SK-N-SH (cell line): Measurements from ENCODE around the gene CALHM5.

ENCODE experiments used
- FOXM1 ChIP-seq: IDR thresholded peaks from 2 replicates; pipeline ENCODE4 v1.4.0; 2012; ENCODE audit warnings: low read depth, mild to moderate bottlenecking
- GABPA ChIP-seq: IDR thresholded peaks from 2 replicates; pipeline ENCODE4 v1.4.0; 2012; ENCODE audit warnings: low read depth, mild to moderate bottlenecking
- NRF1 ChIP-seq: IDR thresholded peaks from 2 replicates; pipeline ENCODE4 v1.6.1; 2012; ENCODE audit warnings: low read depth, mild to moderate bottlenecking, low read length
- RAD21 ChIP-seq: IDR thresholded peaks from 2 replicates; pipeline ENCODE4 v1.6.1; 2012; ENCODE audit warnings: mild to moderate bottlenecking, low read length
- TF ChIP-seq, protein P1 (sequence below): fragments of 200-600 bp; sonication (generic); IDR thresholded peaks from 2 replicates; pipeline ENCODE4 v1.6.1; 2017; ENCODE audit warnings: antibody characterized with exemption, mild to moderate bottlenecking, moderate library complexity
- TF ChIP-seq, protein P2 (sequence below): IDR thresholded peaks from 2 replicates; pipeline ENCODE4 v1.4.0; 2012; ENCODE audit warnings: low read depth
- TF ChIP-seq, protein P3 (sequence below): fragments of 150-350 bp; IDR thresholded peaks from 2 replicates; pipeline ENCODE4 v1.6.1; 2017; ENCODE audit warnings: antibody characterized with exemption, low read length, low read depth, borderline replicate concordance

DNA sequence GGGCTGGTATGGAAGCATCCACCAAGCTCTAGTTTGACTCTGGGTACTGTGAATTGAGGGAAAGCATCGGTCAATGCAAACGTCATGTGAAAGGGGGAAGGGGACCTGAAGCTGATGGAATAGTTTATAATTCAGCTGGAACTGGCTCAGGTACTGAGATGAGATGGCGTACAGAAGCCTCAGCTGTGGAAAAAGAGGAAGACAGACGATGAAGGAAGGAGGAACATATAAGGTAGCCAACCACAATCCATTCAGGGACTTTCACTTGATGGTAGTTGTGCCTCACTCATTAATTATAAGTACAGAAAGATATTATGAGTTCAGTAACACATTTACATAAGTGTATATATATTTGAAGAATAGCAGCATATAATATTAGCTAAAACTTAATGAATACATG, 2.7 kb downstream of the CALHM5 start:
- TF ChIP-seq GABPA (no peak), FOXM1 (no peak), RAD21 (no peak), NRF1 (no peak)
- TF ChIP-seq, protein P1, sequence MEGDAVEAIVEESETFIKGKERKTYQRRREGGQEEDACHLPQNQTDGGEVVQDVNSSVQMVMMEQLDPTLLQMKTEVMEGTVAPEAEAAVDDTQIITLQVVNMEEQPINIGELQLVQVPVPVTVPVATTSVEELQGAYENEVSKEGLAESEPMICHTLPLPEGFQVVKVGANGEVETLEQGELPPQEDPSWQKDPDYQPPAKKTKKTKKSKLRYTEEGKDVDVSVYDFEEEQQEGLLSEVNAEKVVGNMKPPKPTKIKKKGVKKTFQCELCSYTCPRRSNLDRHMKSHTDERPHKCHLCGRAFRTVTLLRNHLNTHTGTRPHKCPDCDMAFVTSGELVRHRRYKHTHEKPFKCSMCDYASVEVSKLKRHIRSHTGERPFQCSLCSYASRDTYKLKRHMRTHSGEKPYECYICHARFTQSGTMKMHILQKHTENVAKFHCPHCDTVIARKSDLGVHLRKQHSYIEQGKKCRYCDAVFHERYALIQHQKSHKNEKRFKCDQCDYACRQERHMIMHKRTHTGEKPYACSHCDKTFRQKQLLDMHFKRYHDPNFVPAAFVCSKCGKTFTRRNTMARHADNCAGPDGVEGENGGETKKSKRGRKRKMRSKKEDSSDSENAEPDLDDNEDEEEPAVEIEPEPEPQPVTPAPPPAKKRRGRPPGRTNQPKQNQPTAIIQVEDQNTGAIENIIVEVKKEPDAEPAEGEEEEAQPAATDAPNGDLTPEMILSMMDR = no peak
- TF ChIP-seq, protein P2, sequence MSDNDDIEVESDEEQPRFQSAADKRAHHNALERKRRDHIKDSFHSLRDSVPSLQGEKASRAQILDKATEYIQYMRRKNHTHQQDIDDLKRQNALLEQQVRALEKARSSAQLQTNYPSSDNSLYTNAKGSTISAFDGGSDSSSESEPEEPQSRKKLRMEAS = no peak
- TF ChIP-seq, protein P3, sequence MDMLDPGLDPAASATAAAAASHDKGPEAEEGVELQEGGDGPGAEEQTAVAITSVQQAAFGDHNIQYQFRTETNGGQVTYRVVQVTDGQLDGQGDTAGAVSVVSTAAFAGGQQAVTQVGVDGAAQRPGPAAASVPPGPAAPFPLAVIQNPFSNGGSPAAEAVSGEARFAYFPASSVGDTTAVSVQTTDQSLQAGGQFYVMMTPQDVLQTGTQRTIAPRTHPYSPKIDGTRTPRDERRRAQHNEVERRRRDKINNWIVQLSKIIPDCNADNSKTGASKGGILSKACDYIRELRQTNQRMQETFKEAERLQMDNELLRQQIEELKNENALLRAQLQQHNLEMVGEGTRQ = no peak
